ENCODE results near the gene MYH9. TPM values are rescaled to one million over a fixed set of nuclear protein-coding genes. Genes with fewer than 3 reads are reported as not detected.

The MYH9 gene
- total and polyA plus RNA-seq, 7 donors, result 35.6 to 214 (median 92.0) TPM

GRCh38 chr22:36337365-36338130 lies 50.2 kb downstream of the MYH9 start:
- no peak for ATAC-seq
- Histone ChIP-seq H3K4me3 (no peak overlapping the region), H3K27ac (peak overlapping the region; percentile 31), H3K36me3 (ENCODE audit: insufficient read depth in 1 of 2, low read depth in 1 of 2) (peaks cover 6 to 94% of the 10 kb centered on the region in 2 donors), H3K9me3 (no peaks in the 10 kb centered on the region), H3K4me1 (peaks cover 66% of the 10 kb centered on the region), H3K27me3 (ENCODE audit: insufficient read depth in 3 of 3, low read length in 2 of 3) (no peaks in the 10 kb centered on the region)
- intact Hi-C loops (cut with DNase I), result no loop called here
- DNase-seq, result no peak
- TF ChIP-seq CTCF (IDR thresholded peaks at IDR 0.05), result no peak
- 62 to 71% (median 62%) methylated on average over 8 of the region's 8 CpGs for WGBS, 3 donors

GRCh38 chr22:36336246-36337182 lies 51.3 kb downstream of the MYH9 start:
- DNase-seq (no peak), ATAC-seq (no peak)
- WGBS, 3 donors, result 66 to 74% (median 72%) methylated on average over 26 of the region's 26 CpGs
- no peak overlapping the region for H3K4me3 ChIP-seq
- H3K27ac ChIP-seq, result peak overlapping the region; percentile 86
- H3K27me3 ChIP-seq (ENCODE audit: insufficient read depth in 3 of 3, low read length in 2 of 3), result no peaks in the 10 kb centered on the region
- TF ChIP-seq CTCF (IDR thresholded peaks at IDR 0.05), result no peak
- H3K36me3 ChIP-seq (ENCODE audit: insufficient read depth in 1 of 2, low read depth in 1 of 2), result peaks cover 6 to 91% of the 10 kb centered on the region in 2 donors
- intact Hi-C loops (cut with DNase I), result no loop called here
- no peaks in the 10 kb centered on the region for H3K9me3 ChIP-seq
- peaks cover 73% of the 10 kb centered on the region for H3K4me1 ChIP-seq

GRCh38 chr22:36335621-36336020 lies 52.1 kb downstream of the MYH9 start:
- DNase-seq (no peak), ATAC-seq (no peak)
- H3K4me3 ChIP-seq, result no peak overlapping the region
- H3K9me3 ChIP-seq, result no peaks in the 10 kb centered on the region
- H3K27me3 ChIP-seq (ENCODE audit: insufficient read depth in 3 of 3, low read length in 2 of 3), result no peaks in the 10 kb centered on the region
- peaks cover 6 to 84% of the 10 kb centered on the region in 2 donors for H3K36me3 ChIP-seq (ENCODE audit: insufficient read depth in 1 of 2, low read depth in 1 of 2)
- intact Hi-C loops (cut with DNase I), result no loop called here
- H3K4me1 ChIP-seq, result peaks cover 78% of the 10 kb centered on the region
- no peak for TF ChIP-seq CTCF (IDR thresholded peaks at IDR 0.05)
- peak overlapping the region; percentile 86 for H3K27ac ChIP-seq
- WGBS, 3 donors, result 62 to 70% (median 65%) methylated on average over 9 of the region's 9 CpGs

- ATAC-seq, result peak; percentile 35 to 61 (median 48)
- no peak for TF ChIP-seq CTCF (IDR thresholded peaks at IDR 0.05)
- Histone ChIP-seq H3K27ac (peak overlapping the region; percentile 86), H3K4me1 (peaks cover 84% of the 10 kb centered on the region), H3K9me3 (no peaks in the 10 kb centered on the region), H3K36me3 (ENCODE audit: insufficient read depth in 1 of 2, low read depth in 1 of 2) (peaks cover 6 to 84% of the 10 kb centered on the region in 2 donors), H3K27me3 (ENCODE audit: insufficient read depth in 3 of 3, low read length in 2 of 3) (no peaks in the 10 kb centered on the region), H3K4me3 (no peak overlapping the region)
- DNase-seq, result no peak
- 43 to 63% (median 62%) methylated on average over 17 of the region's 17 CpGs for WGBS, 3 donors
- intact Hi-C loops (cut with DNase I), result loop anchor here in 1 of 2 donors (5.0 kb wide), 1 partner anchor 52 kb away; the partner anchor contains the start of gene MYH9
Measured at GRCh38 chr22:36334821-36335603, 52.8 kb downstream of the MYH9 start.

Measured in psoas muscle (tissue), 8 donors.